Mucosa of rectum (tissue), 2 donors: ENCODE measurements around the gene JPT1.
A peak's percentile ranks its signal among the peaks of the same experiment; 100 is the strongest.
"Not testable (repeated sequence)": the region's sequence is repeated elsewhere in the genome, so short reads cannot be mapped to it uniquely, and the experiment has no call there.

ENCODE experiments used
- H3K27ac ChIP-seq, 2 donors: one replicate each; pipeline ENCODE4 v1.7.0; 2013; ENCODE audit warnings: inconsistent platforms in 2 of 2, low read depth in 2 of 2, low read length in 2 of 2
- H3K27me3 ChIP-seq, 2 donors: one replicate each; pipeline ENCODE4 v1.7.0; 2013; ENCODE audit warnings: low read length in 2 of 2; ENCODE audit not compliant: control insufficient read depth in 2 of 2, insufficient read depth in 2 of 2
- H3K36me3 ChIP-seq, 2 donors: one replicate each; pipeline ENCODE4 v1.7.0; 2013; ENCODE audit warnings: low read length in 2 of 2; ENCODE audit not compliant: control insufficient read depth in 2 of 2, insufficient read depth in 2 of 2
- H3K4me1 ChIP-seq, 2 donors: one replicate each; pipeline ENCODE4 v1.7.0; 2013; ENCODE audit warnings: low read length in 2 of 2, mild to moderate bottlenecking in 1 of 2; ENCODE audit not compliant: control insufficient read depth in 2 of 2, insufficient read depth in 2 of 2
- H3K4me3 ChIP-seq, 2 donors: one replicate each; pipeline ENCODE4 v1.7.0; 2013; ENCODE audit warnings: low read length in 2 of 2
- H3K9ac ChIP-seq, 2 donors: one replicate each; pipeline ENCODE4 v1.7.0; 2013; ENCODE audit warnings: low read length in 2 of 2, low read depth in 1 of 2, mild to moderate bottlenecking in 1 of 2
- H3K9me3 ChIP-seq, 2 donors: one replicate each; pipeline ENCODE4 v1.7.0; 2013; ENCODE audit warnings: low read length in 2 of 2; ENCODE audit not compliant: control insufficient read depth in 2 of 2
- donor health status: healthy.
- donor health status: Normal muscosa, but diverticular disease.

JPT1 gene

DNA sequence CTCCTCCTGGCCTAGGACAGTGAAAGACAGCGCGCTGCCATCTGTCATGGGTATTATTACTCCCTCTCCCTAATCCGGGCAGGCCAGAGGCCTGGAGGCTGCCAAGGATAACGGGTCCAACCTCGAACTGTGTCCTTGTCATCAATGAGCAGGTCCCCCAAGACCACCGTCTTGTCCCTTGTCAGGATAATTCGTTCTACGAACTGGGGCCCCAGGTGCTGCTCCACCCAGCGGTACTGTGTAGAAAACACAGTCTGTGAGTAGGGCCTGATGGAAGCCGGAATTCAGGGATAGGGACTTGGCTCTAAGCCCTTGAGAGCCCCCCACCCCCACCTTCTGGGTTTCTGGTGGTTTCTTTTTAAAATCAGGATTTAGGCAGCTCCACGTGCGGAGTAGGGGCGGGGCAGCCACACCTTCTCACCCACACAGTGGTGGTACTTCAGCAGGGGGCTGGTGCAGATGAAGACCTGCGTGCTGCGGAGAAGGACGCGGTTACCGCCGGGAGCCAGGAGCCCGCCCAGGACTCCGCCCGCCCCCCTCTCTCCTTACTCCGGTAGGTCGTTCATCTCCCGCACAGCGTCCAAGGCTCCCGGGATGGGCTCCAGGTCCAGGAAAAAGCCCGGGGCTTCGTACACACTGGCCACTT, 23.6 kb downstream of the JPT1 start:
- H3K4me3 ChIP-seq, result peak overlapping the region; percentile 60 to 70
- peaks cover 18 to 21% of the 10 kb centered on the region in 2 donors for H3K36me3 ChIP-seq
- no peaks in the 10 kb centered on the region for H3K9me3 ChIP-seq
- no peaks in the 10 kb centered on the region for H3K27me3 ChIP-seq
- H3K27ac ChIP-seq, result peak overlapping the region; percentile 88 to 89
- peaks cover 16 to 34% of the 10 kb centered on the region in 2 donors for H3K4me1 ChIP-seq
- H3K9ac ChIP-seq, result peak overlapping the region; percentile 80 to 91

DNA sequence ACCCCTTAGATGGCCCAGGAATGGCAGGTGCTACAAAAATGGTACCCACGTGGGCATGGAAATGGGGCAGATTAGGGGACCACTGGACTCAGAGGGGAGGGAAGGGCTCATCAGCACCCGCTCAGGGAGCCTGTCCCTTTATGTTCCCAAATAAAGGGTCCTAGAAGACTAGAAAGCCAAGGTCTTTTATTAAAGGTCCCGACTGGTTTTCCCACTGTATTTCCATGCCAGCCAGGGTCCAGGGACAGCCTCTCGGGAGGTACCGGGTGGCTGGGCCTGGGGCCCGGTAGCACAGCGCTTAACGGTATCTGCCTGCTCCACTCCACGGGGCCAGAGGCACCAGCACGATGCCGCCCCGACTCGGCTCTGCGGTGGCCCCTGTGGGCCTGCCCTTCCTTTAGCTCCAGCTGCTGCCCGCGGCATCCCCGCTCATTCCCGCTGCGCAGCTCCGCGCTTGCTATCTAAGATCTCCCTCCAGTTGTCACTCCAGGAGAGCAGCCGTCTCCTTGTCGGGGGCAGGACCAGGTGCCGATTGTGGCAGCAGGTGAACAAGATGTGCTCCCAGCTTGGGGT, 24.2 kb downstream of the JPT1 start:
- peak overlapping the region; percentile 88 to 89 for H3K27ac ChIP-seq
- peaks cover 18 to 38% of the 10 kb centered on the region in 2 donors for H3K4me1 ChIP-seq
- H3K36me3 ChIP-seq, result peaks cover 16 to 19% of the 10 kb centered on the region in 2 donors
- peak overlapping the region; percentile 56 to 91 for H3K9ac ChIP-seq
- H3K9me3 ChIP-seq, result no peaks in the 10 kb centered on the region
- H3K4me3 ChIP-seq, result peak overlapping the region; percentile 60 to 70
- no peaks in the 10 kb centered on the region for H3K27me3 ChIP-seq

DNA sequence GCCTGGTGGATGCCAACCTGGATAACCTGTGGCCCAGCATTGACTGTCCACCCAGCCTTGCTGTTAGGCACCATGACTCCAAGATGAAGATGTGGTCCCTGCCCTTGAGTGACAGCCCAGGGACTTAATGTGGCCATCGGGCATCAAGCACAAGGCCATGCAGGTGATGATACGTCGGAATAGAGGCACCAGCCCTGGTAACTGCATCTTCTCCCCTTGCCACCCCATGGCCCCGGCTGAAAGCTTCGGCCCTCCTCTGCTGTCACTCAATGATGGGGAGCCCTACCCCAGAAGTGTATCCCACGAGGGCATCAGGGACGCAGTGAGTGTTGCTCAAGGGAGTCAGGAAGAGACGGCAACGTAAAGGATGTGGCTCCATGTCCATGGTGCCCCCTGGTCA, 24.7 kb downstream of the JPT1 start:
- Histone ChIP-seq H3K4me3 (no peak overlapping the region), H3K4me1 (peaks cover 24 to 44% of the 10 kb centered on the region in 2 donors), H3K9ac (no peak overlapping the region), H3K36me3 (peaks cover 14 to 19% of the 10 kb centered on the region in 2 donors), H3K27me3 (no peaks in the 10 kb centered on the region), H3K9me3 (no peaks in the 10 kb centered on the region), H3K27ac (no peak overlapping the region)

DNA sequence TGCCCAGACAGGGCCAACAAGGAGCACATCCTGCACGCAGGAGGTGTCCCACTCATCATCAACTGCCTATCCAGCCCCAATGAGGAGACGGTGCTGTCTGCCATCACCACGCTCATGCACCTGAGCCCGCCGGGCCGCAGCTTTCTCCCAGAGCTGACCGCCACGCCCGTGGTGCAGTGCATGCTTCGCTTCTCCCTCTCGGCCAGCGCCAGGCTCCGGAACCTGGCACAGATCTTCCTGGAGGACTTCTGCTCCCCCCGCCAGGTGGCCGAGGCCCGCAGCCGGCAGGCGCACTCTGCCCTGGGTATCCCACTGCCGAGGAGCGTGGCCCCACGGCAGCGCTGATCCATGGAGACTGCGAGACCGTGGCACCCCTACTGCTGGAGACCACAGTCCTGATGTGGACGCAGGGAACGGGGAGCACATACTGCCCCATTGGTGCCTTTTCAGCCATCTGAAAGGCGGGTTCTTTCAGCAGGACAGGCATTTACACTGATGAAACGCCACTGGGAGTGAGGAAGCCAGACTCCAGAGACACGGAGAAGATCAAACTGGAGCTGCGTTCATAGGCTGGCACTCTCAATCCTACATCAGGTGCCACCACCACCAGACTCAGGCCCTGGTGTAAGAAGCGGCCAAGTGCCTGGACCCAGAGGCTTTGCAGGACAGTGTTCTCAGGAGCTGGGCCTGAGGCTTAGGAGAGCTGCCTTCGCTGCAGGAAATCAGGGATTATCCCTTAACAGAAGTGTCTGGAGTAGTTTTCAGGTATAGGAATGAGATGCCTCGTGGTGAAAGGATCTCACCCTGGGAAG, 25.4 kb downstream of the JPT1 start:
- no peaks in the 10 kb centered on the region for H3K27me3 ChIP-seq
- no peaks in the 10 kb centered on the region for H3K9me3 ChIP-seq
- H3K27ac ChIP-seq, result peak overlapping the region; percentile 56 to 70
- H3K9ac ChIP-seq, result peak overlapping the region in 1 of 2 donors; percentile 47
- no peak overlapping the region for H3K4me3 ChIP-seq
- peaks cover 28 to 48% of the 10 kb centered on the region in 2 donors for H3K4me1 ChIP-seq
- peaks cover 14 to 19% of the 10 kb centered on the region in 2 donors for H3K36me3 ChIP-seq

DNA sequence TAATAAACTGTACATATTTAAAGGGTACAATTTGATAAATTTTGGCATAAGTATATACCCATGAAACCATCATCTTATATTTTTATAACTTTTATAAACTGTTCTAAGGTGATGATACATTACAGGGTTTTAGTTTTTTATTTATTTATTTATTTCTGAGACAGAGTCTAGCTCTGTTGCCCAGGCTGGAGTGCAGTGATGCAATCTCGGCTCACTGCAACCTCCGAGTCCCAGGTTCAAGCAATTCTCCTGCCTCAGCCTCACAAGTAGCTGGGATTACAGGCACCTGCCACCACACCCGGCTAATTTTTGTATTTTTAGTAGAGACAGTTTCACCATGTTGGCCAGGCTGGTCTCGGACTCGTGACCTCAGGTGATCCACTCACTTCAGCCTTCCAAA, 26.4 kb downstream of the JPT1 start:
- H3K9me3 ChIP-seq, H3K4me3 ChIP-seq, H3K27me3 ChIP-seq: not testable (repeated sequence)
- H3K27ac ChIP-seq, result peak overlapping the region; percentile 71 to 74
- peaks cover 14 to 19% of the 10 kb centered on the region in 2 donors for H3K36me3 ChIP-seq
- peak overlapping the region in 1 of 2 donors; percentile 47 for H3K9ac ChIP-seq
- peaks cover 32 to 51% of the 10 kb centered on the region in 2 donors for H3K4me1 ChIP-seq

DNA sequence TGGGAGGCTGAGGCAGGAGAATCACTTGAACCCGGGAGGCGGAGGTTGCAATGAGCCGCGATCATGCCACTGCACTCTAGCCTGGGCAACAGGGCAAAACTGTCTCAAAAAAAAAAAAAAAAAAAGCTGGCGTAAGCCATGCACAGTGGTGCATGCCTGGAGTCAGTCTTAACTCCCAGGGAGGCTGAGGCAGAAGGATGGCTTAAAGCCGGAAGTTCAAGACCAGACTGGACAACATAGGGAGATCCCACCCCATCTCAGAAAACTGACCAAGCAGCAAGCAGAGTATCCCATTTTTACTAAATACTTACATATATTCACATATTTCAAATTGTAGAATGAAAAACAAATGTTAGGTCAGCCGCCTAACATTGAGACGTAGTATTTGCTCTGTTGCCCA, 27.4 kb downstream of the JPT1 start:
- Histone ChIP-seq H3K9me3 (no peaks in the 10 kb centered on the region), H3K4me1 (peaks cover 32 to 53% of the 10 kb centered on the region in 2 donors), H3K9ac (no peak overlapping the region), H3K27ac (peak overlapping the region in 1 of 2 donors; percentile 74), H3K4me3 (no peak overlapping the region), H3K36me3 (peaks cover 14 to 19% of the 10 kb centered on the region in 2 donors), H3K27me3 (no peaks in the 10 kb centered on the region)

DNA sequence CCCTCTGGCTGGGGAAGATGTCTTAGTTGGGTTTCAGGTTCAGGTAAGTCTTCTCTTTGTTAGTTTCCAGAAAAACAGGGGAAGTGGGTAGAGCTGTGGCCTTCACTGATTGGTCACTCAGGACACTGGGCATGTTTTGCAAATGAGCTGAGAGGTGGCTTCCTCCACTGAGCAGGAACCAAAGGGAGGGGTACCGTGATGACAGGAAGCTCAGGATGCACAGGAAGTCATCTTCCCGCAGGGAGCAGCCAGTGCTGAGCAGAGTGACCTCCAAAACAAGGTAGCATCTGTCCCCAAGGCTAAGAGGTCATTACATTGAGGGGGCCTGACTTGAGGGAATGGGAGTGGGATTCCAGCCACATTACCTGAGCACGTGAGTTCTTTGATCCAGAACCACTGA, 28.3 kb downstream of the JPT1 start:
- Histone ChIP-seq H3K9me3 (no peaks in the 10 kb centered on the region), H3K27ac (peak overlapping the region in 1 of 2 donors; percentile 94), H3K36me3 (peaks cover 15 to 19% of the 10 kb centered on the region in 2 donors), H3K9ac (peak overlapping the region; percentile 12 to 26), H3K4me1 (peaks cover 29 to 55% of the 10 kb centered on the region in 2 donors), H3K27me3 (no peaks in the 10 kb centered on the region), H3K4me3 (no peak overlapping the region)

DNA sequence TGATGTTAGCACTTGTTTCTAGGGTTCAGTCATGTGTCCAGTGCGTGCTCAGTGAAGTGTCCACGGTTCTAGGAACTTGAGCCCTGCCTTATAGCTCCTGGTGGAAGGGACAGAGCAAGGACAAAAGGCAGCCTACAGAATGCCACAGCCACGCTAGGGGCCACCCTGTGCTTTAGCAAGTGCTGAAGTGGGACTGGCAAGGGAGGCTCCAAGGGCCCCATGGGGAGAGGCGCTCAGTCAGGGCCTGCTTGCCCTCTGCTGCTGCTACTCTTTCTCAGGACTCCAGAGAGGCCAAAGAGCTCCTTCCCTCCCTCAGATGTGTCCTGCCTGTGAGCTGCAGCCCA, 29.5 kb downstream of the JPT1 start:
- Histone ChIP-seq H3K9me3 (no peaks in the 10 kb centered on the region), H3K36me3 (peaks cover 15 to 17% of the 10 kb centered on the region in 2 donors), H3K27ac (peak overlapping the region; percentile 94), H3K9ac (peak overlapping the region; percentile 54 to 71), H3K27me3 (no peaks in the 10 kb centered on the region), H3K4me3 (peak overlapping the region; percentile 7 to 31), H3K4me1 (peaks cover 24 to 55% of the 10 kb centered on the region in 2 donors)

DNA sequence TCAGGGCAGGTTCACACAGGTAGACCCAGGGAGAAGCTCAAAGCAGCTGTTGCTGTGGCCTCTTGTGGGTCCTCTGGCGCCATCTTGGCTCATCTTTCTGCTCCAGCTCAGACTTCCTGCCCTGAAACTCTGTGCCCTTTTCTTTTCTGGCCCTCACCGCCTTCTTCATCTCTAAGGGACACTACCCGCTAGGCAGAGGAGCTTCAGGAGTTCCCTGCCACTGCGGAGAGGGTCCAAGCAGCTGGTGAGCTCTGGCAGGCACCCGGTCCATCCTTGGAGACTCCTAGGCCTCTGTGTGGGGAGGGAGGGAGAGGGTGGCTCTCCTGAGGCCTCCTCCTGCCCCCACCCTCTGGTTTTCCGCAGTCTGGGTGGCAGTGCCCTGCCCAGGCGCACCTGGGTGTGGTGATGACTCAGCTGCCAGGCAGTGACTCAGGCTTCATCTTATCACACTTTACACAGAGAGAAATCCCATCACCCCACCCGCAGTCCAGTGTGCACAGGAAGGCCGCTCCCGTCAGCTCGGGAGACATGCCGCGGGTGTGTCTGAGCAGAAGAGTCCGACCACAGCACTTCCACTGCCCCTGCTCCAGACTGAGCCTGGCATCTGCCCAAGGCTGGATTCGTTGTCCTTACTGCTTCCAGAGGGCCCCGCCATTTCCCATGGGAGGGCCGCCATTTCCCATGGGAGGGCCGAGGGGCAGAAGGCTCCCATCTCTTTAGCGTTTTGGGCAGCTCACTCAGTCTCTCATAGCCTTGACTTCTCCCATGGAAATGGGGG, 30.1 kb downstream of the JPT1 start:
- peaks cover 9 to 12% of the 10 kb centered on the region in 2 donors for H3K36me3 ChIP-seq
- peak overlapping the region in 1 of 2 donors; percentile 31 for H3K4me3 ChIP-seq
- H3K27ac ChIP-seq, result peak overlapping the region; percentile 94
- no peaks in the 10 kb centered on the region for H3K9me3 ChIP-seq
- no peaks in the 10 kb centered on the region for H3K27me3 ChIP-seq
- H3K4me1 ChIP-seq, result peaks cover 23 to 51% of the 10 kb centered on the region in 2 donors
- peak overlapping the region; percentile 54 to 71 for H3K9ac ChIP-seq
